Astrocyte (in vitro differentiated cells and primary cell): ENCODE data around the gene ARMH3.

Experiments
- EZH2 ChIP-seq: IDR thresholded peaks from 2 replicates; pipeline ENCODE4 v1.6.1; 2012; ENCODE audit warnings: mild to moderate bottlenecking, low read length, inconsistent platforms; ENCODE audit not compliant: insufficient read depth
- TF ChIP-seq, protein P1 (sequence below): IDR thresholded peaks from 2 replicates; pipeline ENCODE4 v1.5.1; 2011; ENCODE audit warnings: low read depth, mild to moderate bottlenecking, inconsistent platforms, low read length, moderate library complexity; ENCODE audit not compliant: insufficient read depth

DNA sequence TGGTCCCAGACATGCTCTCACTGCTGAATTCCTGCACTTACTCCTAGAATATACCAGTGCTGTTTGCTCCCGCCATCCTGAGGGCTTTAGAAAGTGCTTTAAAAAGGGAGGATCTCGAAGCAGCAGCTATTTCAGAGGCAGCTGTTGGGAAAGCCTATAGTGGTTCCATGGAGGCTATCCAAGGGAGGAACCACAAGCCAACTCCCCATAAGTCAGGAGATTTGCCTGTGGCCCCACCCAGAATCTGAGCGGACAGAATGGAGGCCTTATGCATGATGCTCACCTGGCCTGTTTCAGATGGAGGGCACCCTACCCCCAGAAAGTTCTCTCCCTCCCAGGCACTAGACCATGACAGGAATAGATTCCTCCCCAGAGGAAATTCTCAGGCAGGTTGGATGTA is 210.1 kb downstream of the ARMH3 start:
- TF ChIP-seq, protein P1, sequence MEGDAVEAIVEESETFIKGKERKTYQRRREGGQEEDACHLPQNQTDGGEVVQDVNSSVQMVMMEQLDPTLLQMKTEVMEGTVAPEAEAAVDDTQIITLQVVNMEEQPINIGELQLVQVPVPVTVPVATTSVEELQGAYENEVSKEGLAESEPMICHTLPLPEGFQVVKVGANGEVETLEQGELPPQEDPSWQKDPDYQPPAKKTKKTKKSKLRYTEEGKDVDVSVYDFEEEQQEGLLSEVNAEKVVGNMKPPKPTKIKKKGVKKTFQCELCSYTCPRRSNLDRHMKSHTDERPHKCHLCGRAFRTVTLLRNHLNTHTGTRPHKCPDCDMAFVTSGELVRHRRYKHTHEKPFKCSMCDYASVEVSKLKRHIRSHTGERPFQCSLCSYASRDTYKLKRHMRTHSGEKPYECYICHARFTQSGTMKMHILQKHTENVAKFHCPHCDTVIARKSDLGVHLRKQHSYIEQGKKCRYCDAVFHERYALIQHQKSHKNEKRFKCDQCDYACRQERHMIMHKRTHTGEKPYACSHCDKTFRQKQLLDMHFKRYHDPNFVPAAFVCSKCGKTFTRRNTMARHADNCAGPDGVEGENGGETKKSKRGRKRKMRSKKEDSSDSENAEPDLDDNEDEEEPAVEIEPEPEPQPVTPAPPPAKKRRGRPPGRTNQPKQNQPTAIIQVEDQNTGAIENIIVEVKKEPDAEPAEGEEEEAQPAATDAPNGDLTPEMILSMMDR: no peak
- TF ChIP-seq EZH2: no peak
